ENCODE data around the gene SND1. TPM values are rescaled to one million over a fixed set of nuclear protein-coding genes. Genes with fewer than 3 reads are reported as not detected.

SND1 gene
- total RNA-seq, 1 donor from 2014 or later = 165 TPM

DNA sequence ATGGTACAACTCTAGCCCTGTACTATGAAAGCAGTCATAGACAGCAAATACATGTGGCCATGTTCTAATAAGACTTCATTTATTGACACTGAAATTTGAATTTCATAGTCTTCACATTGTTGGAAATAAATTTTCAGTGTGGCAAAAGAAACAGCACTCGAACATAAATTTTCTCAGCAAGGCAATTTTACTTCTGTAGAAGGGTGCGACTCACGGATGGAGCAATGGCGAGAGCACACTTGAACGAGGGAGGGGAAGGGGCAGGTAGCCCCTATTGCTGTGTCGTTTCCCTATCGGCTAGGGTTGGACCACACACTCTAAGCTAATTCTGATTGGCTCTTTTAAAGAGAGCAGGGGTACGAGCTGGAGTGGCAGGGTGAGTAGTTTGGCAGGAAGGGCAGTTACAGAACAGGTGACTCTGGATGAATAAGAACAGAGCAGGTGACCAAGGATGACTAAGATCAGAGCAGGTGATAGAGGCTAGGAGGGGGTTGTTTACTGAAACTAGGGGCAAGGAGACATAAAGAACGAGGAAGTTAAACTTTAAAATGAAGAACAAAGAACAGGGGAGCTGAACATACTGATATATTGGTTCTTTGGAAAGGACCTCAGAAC is 327.2 kb downstream of the SND1 start:
- H3K27me3 Mint-ChIP-seq (ENCODE audit: unreplicated experiment) = peaks cover 13% of the 10 kb centered on the region
- H3K4me1 Mint-ChIP-seq (ENCODE audit: low read depth, unreplicated experiment) = peaks cover 31% of the 10 kb centered on the region
- peaks cover 19% of the 10 kb centered on the region for H3K9me3 Mint-ChIP-seq (ENCODE audit: unreplicated experiment)
- no peak for DNase-seq
- TF ChIP-seq, protein P1, sequence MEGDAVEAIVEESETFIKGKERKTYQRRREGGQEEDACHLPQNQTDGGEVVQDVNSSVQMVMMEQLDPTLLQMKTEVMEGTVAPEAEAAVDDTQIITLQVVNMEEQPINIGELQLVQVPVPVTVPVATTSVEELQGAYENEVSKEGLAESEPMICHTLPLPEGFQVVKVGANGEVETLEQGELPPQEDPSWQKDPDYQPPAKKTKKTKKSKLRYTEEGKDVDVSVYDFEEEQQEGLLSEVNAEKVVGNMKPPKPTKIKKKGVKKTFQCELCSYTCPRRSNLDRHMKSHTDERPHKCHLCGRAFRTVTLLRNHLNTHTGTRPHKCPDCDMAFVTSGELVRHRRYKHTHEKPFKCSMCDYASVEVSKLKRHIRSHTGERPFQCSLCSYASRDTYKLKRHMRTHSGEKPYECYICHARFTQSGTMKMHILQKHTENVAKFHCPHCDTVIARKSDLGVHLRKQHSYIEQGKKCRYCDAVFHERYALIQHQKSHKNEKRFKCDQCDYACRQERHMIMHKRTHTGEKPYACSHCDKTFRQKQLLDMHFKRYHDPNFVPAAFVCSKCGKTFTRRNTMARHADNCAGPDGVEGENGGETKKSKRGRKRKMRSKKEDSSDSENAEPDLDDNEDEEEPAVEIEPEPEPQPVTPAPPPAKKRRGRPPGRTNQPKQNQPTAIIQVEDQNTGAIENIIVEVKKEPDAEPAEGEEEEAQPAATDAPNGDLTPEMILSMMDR (IDR thresholded peaks at IDR 0.05; ENCODE audit: partially characterized antibody, unreplicated experiment) = no peak
- H3K36me3 Mint-ChIP-seq (ENCODE audit: unreplicated experiment) = peaks cover 21% of the 10 kb centered on the region
- no peak overlapping the region for H3K27ac Mint-ChIP-seq (ENCODE audit: unreplicated experiment)
- H3K4me3 Mint-ChIP-seq (ENCODE audit: unreplicated experiment) = no peak overlapping the region

DNA sequence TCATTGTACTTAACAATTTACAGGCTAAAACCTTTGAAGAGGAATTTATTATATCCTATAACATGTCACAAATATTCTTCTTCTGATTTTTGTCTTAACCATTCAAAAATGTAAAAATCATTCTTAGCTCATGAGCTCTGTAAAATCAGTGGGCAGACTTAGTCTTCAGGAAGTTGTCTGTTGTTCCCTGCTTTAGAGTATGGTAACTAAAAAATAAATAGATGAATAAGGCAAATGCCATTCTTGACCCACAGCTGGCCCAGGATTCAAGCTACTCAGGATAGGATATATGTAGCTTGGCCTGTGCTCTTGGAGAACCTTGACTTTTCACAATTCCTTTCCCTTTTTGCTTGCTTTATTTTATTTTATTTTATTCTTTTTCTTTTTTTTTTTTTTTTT is 327.7 kb downstream of the SND1 start:
- no peak overlapping the region for H3K4me3 Mint-ChIP-seq (ENCODE audit: unreplicated experiment)
- H3K9me3 Mint-ChIP-seq (ENCODE audit: unreplicated experiment) = peaks cover 14% of the 10 kb centered on the region
- no peak for DNase-seq
- no peak overlapping the region for H3K27ac Mint-ChIP-seq (ENCODE audit: unreplicated experiment)
- peaks cover 30% of the 10 kb centered on the region for H3K4me1 Mint-ChIP-seq (ENCODE audit: low read depth, unreplicated experiment)
- peaks cover 10% of the 10 kb centered on the region for H3K27me3 Mint-ChIP-seq (ENCODE audit: unreplicated experiment)
- TF ChIP-seq, protein P1 (IDR thresholded peaks at IDR 0.05; ENCODE audit: partially characterized antibody, unreplicated experiment) = no peak
- peaks cover 21% of the 10 kb centered on the region for H3K36me3 Mint-ChIP-seq (ENCODE audit: unreplicated experiment)

GRCh38 chr7:127980901-127981300 is 328.9 kb downstream of the SND1 start:
- peaks cover 21% of the 10 kb centered on the region for H3K36me3 Mint-ChIP-seq (ENCODE audit: unreplicated experiment)

GRCh38 chr7:127981965-127982364 is 330.0 kb downstream of the SND1 start:
- Mint-ChIP-seq H3K36me3 (ENCODE audit: unreplicated experiment) (peaks cover 21% of the 10 kb centered on the region), H3K4me1 (ENCODE audit: low read depth, unreplicated experiment) (peaks cover 12% of the 10 kb centered on the region), H3K4me3 (ENCODE audit: unreplicated experiment) (no peak overlapping the region), H3K27me3 (ENCODE audit: unreplicated experiment) (peaks cover 7% of the 10 kb centered on the region), H3K9me3 (ENCODE audit: unreplicated experiment) (peaks cover 10% of the 10 kb centered on the region), H3K27ac (ENCODE audit: unreplicated experiment) (no peak overlapping the region)
- TF ChIP-seq, protein P1 (IDR thresholded peaks at IDR 0.05; ENCODE audit: partially characterized antibody, unreplicated experiment) = no peak
- DNase-seq = no peak

More at GRCh38 chr7:127980901-127981300, 328.9 kb downstream of the SND1 start:
- Mint-ChIP-seq H3K4me1 (ENCODE audit: low read depth, unreplicated experiment) (peaks cover 23% of the 10 kb centered on the region), H3K27me3 (ENCODE audit: unreplicated experiment) (peaks cover 6% of the 10 kb centered on the region), H3K9me3 (ENCODE audit: unreplicated experiment) (peaks cover 10% of the 10 kb centered on the region), H3K4me3 (ENCODE audit: unreplicated experiment) (no peak overlapping the region), H3K27ac (ENCODE audit: unreplicated experiment) (no peak overlapping the region)
- no peak for DNase-seq
- TF ChIP-seq, protein P1 (IDR thresholded peaks at IDR 0.05; ENCODE audit: partially characterized antibody, unreplicated experiment) = no peak

GRCh38 chr7:127983804-127984332 is 331.9 kb downstream of the SND1 start:
- H3K9me3 Mint-ChIP-seq (ENCODE audit: unreplicated experiment) = peaks cover 8% of the 10 kb centered on the region
- TF ChIP-seq, protein P1 (IDR thresholded peaks at IDR 0.05; ENCODE audit: partially characterized antibody, unreplicated experiment) = no peak
- H3K27me3 Mint-ChIP-seq (ENCODE audit: unreplicated experiment) = peaks cover 5% of the 10 kb centered on the region
- H3K4me1 Mint-ChIP-seq (ENCODE audit: low read depth, unreplicated experiment) = peaks cover 23% of the 10 kb centered on the region
- no peak overlapping the region for H3K27ac Mint-ChIP-seq (ENCODE audit: unreplicated experiment)
- no peak overlapping the region for H3K4me3 Mint-ChIP-seq (ENCODE audit: unreplicated experiment)
- peaks cover 7% of the 10 kb centered on the region for H3K36me3 Mint-ChIP-seq (ENCODE audit: unreplicated experiment)
- no peak for DNase-seq
